MM.1S (cell line): ENCODE measurements around the gene PGR.

Source experiments
- CTCF ChIP-seq: fragments of 300-600 bp; sonication (generic); IDR thresholded peaks from 2 replicates; pipeline ENCODE4 v1.5.1; 2016; ENCODE audit warnings: antibody characterized with exemption, low read length, mixed read lengths
- EZH2 ChIP-seq: fragments of 300-600 bp; sonication (generic); optimal IDR thresholded peaks from 2 replicates; pipeline ENCODE3; 2017; ENCODE audit warnings: low read depth, mild to moderate bottlenecking, antibody characterized with exemption, low read length, mixed read lengths

- TF ChIP-seq CTCF, result no peak
- TF ChIP-seq EZH2, result no peak
These were observed 1.7 kb downstream of the PGR start for GRCh38 chr11:101127699-101128570.
